Neural cell (in vitro differentiated cells): ENCODE results near the gene CAVIN1. TPM values are rescaled to one million over a fixed set of nuclear protein-coding genes. Genes with fewer than 3 reads are reported as not detected.

ENCODE experiments used
- H2AFZ ChIP-seq: fragments of 200-600, 300-800 bp; sonication (generic), shearing (Covaris generic); 2 replicates; pipeline ENCODE4 v1.6.0; 2014; ENCODE audit warnings: low read depth, mild to moderate bottlenecking, antibody characterized with exemption, low read length, moderate library complexity
- H3F3A ChIP-seq: fragments of 200-600 bp; shearing (Covaris generic); 2 replicates; pipeline ENCODE4 v1.6.1; 2016; ENCODE audit warnings: mild to moderate bottlenecking, moderate library complexity, mixed read lengths, antibody characterized with exemption, low read length; ENCODE audit not compliant: insufficient read depth, poor library complexity, severe bottlenecking
- H3K27ac ChIP-seq: fragments of 200-600, 300-800 bp; sonication (generic), shearing (Covaris generic); 2 replicates; pipeline ENCODE4 v1.5.1; 2014; ENCODE audit warnings: mild to moderate bottlenecking, low read length, moderate library complexity
- H3K27me3 ChIP-seq: fragments of 300-800, 200-600 bp; sonication (generic), shearing (Covaris generic); 2 replicates; pipeline ENCODE4 v1.6.0; 2014; ENCODE audit warnings: mild to moderate bottlenecking, low read depth, low read length, moderate library complexity; ENCODE audit not compliant: insufficient read depth
- H3K36me3 ChIP-seq: fragments of 300-800, 200-600 bp; sonication (generic), shearing (Covaris generic); 2 replicates; pipeline ENCODE4 v1.5.1; 2014; ENCODE audit warnings: mild to moderate bottlenecking, antibody characterized with exemption, low read length, moderate library complexity; ENCODE audit not compliant: insufficient read depth
- H3K4me2 ChIP-seq: fragments of 300-800, 200-600 bp; sonication (generic), shearing (Covaris generic); 2 replicates; pipeline ENCODE4 v1.6.0; 2014; ENCODE audit warnings: mild to moderate bottlenecking, low read length
- H3K4me3 ChIP-seq: fragments of 300-800, 200-600 bp; sonication (generic), shearing (Covaris generic); 2 replicates; pipeline ENCODE4 v1.5.1; 2014; ENCODE audit warnings: mild to moderate bottlenecking, low read length, moderate library complexity
- H3K79me2 ChIP-seq: fragments of 200-600 bp; shearing (Covaris generic); replicated peaks from 2 replicates; pipeline ENCODE4 v1.6.0; 2014; ENCODE audit warnings: mild to moderate bottlenecking, low read length, moderate library complexity; ENCODE audit not compliant: insufficient read depth
- H3K9ac ChIP-seq: fragments of 300-800, 200-600 bp; sonication (generic), shearing (Covaris generic); 2 replicates; pipeline ENCODE4 v1.6.1; 2016; ENCODE audit warnings: mild to moderate bottlenecking, low read length, mixed read lengths
- H3K9me2 ChIP-seq: fragments of 200-600 bp; shearing (Covaris generic); 2 replicates; pipeline ENCODE4 v1.6.1; 2016; ENCODE audit warnings: mild to moderate bottlenecking, low read length, mixed read lengths; ENCODE audit not compliant: insufficient read depth
- H3K9me3 ChIP-seq: fragments of 200-600, 300-800 bp; sonication (generic), shearing (Covaris generic); 2 replicates; pipeline ENCODE4 v1.6.1; 2016; ENCODE audit warnings: mild to moderate bottlenecking, mixed run types, low read length, moderate library complexity, mixed read lengths
- H4K20me1 ChIP-seq: fragments of 200-600 bp; shearing (Covaris generic); 2 replicates; pipeline ENCODE4 v1.6.1; 2016; ENCODE audit warnings: mild to moderate bottlenecking, mixed run types; ENCODE audit not compliant: insufficient read depth
- CTCF ChIP-seq: fragments of 450-650 bp; IDR thresholded peaks from 2 replicates; pipeline ENCODE4 v1.5.1; 2014; ENCODE audit warnings: antibody characterized with exemption, mild to moderate bottlenecking, moderate library complexity; ENCODE audit not compliant: poor library complexity, severe bottlenecking
- EP300 ChIP-seq: fragments of 450-650 bp; conservative IDR thresholded peaks from 2 replicates; pipeline ENCODE4 v1.6.1; 2014; ENCODE audit warnings: antibody characterized with exemption, mild to moderate bottlenecking, moderate library complexity; ENCODE audit not compliant: poor library complexity, severe bottlenecking
- EZH2 ChIP-seq: fragments of 200-600, 300-800 bp; shearing (Covaris generic), sonication (generic); IDR thresholded peaks from 2 replicates; pipeline ENCODE4 v1.6.1; 2014; ENCODE audit warnings: antibody characterized with exemption, low read length, borderline replicate concordance, mild to moderate bottlenecking; ENCODE audit not compliant: insufficient read depth, poor library complexity, severe bottlenecking
- MXI1 ChIP-seq: fragments of 450-650 bp; conservative IDR thresholded peaks from 2 replicates; pipeline ENCODE4 v1.6.1; 2014; ENCODE audit warnings: antibody characterized with exemption, mild to moderate bottlenecking; ENCODE audit not compliant: poor library complexity, severe bottlenecking
- POLR2AphosphoS5 ChIP-seq: IDR thresholded peaks from 2 replicates; pipeline ENCODE4 v1.6.1; 2012
- RAD21 ChIP-seq: fragments of 450-650 bp; conservative IDR thresholded peaks from 2 replicates; pipeline ENCODE4 v1.6.1; 2014; ENCODE audit warnings: antibody characterized with exemption, mild to moderate bottlenecking, moderate library complexity
- REST ChIP-seq: IDR thresholded peaks from 2 replicates; pipeline ENCODE4 v1.6.1; 2012; ENCODE audit warnings: borderline replicate concordance
- SMC3 ChIP-seq: fragments of 450-650 bp; conservative IDR thresholded peaks from 2 replicates; pipeline ENCODE4 v1.6.1; 2014; ENCODE audit warnings: antibody characterized with exemption, mild to moderate bottlenecking, moderate library complexity; ENCODE audit not compliant: poor library complexity
- TAF1 ChIP-seq: IDR thresholded peaks from 2 replicates; pipeline ENCODE4 v1.6.1; 2012; ENCODE audit warnings: low read depth
- polyA plus RNA-seq: library from polyadenylated mRNA; depleted of rRNA; stranded (reverse); fragments of >200 nt; gene quantifications from 2 replicates; pipeline ENCODE4 v1.2.3, GENCODE V29; 2014

The CAVIN1 gene
- polyA plus RNA-seq, 1 donor from 2014 or later: 0.07 TPM

- Histone ChIP-seq H3K4me3 (no peak overlapping the region), H3K27ac (no peak overlapping the region), H3F3A (no peaks in the 10 kb centered on the region), H3K9me3 (no peaks in the 10 kb centered on the region), H3K4me2 (no peak overlapping the region), H2AFZ (no peak overlapping the region), H3K9ac (no peak overlapping the region), H3K79me2 (peaks cover 6% of the 10 kb centered on the region), H3K9me2 (no peaks in the 10 kb centered on the region), H3K27me3 (no peaks in the 10 kb centered on the region), H4K20me1 (no peaks in the 10 kb centered on the region), H3K36me3 (no peaks in the 10 kb centered on the region)
- TF ChIP-seq CTCF: no peak
These were observed 44.0 kb downstream of the CAVIN1 start for GRCh38 chr17:42378959-42379594.

- Histone ChIP-seq H3K79me2 (peaks cover 6% of the 10 kb centered on the region), H3K4me3 (no peak overlapping the region), H3K9me3 (no peaks in the 10 kb centered on the region), H3K9ac (no peak overlapping the region), H3K27me3 (no peaks in the 10 kb centered on the region), H2AFZ (no peak overlapping the region), H3F3A (no peaks in the 10 kb centered on the region), H3K9me2 (no peaks in the 10 kb centered on the region), H3K27ac (no peak overlapping the region), H3K4me2 (no peak overlapping the region), H3K36me3 (no peaks in the 10 kb centered on the region), H4K20me1 (no peaks in the 10 kb centered on the region)
- TF ChIP-seq POLR2AphosphoS5: no peak
- no peak for TF ChIP-seq SMC3
- no peak for TF ChIP-seq REST
- TF ChIP-seq RAD21: no peak
- TF ChIP-seq CTCF: no peak
- no peak for TF ChIP-seq EZH2
- TF ChIP-seq MXI1: no peak
- no peak for TF ChIP-seq EP300
- no peak for TF ChIP-seq TAF1
These were observed 44.6 kb downstream of the CAVIN1 start for GRCh38 chr17:42378359-42378958.
